Suprapubic skin (tissue), 4 donors: Measurements from ENCODE around the gene TBRG4. TPM values are rescaled to one million over a fixed set of nuclear protein-coding genes. Genes with fewer than 3 reads are reported as not detected.

ENCODE experiments used
- DNase-seq, 2 donors: peaks; one replicate each; pipeline ENCODE4 v3.0.0-alpha.2; 2019; ENCODE audit warnings: low spot score in 2 of 2
- H3K27ac ChIP-seq: fragments of 200-600 bp; sonication (generic); one replicate; pipeline ENCODE4 v1.5.1; 2019
- H3K27me3 ChIP-seq: fragments of 200-600 bp; sonication (generic); one replicate; pipeline ENCODE4 v1.5.1; 2019
- H3K36me3 ChIP-seq: fragments of 200-600 bp; sonication (generic); one replicate; pipeline ENCODE4 v1.5.1; 2019
- H3K4me1 ChIP-seq: fragments of 200-600 bp; sonication (generic); one replicate; pipeline ENCODE4 v1.5.1; 2019
- H3K4me3 ChIP-seq: fragments of 200-600 bp; sonication (generic); one replicate; pipeline ENCODE4 v1.5.1; 2019; ENCODE audit warnings: mild to moderate bottlenecking
- H3K9me3 ChIP-seq: fragments of 200-600 bp; sonication (generic); one replicate; pipeline ENCODE4 v1.5.1; 2019
- EP300 ChIP-seq: sonication (generic); formaldehyde crosslinking; IDR thresholded peaks from one replicate; pipeline ENCODE4 v1.6.1; 2017; ENCODE audit warnings: antibody characterized with exemption
- POLR2A ChIP-seq, 2 donors: fragments of 450-650 bp; IDR thresholded peaks; one replicate each; pipeline ENCODE4 v1.6.1; 2017; ENCODE audit warnings: antibody characterized with exemption in 2 of 2, mild to moderate bottlenecking in 2 of 2, moderate library complexity in 2 of 2
- POLR2AphosphoS5 ChIP-seq, 3 donors: sonication (generic); formaldehyde crosslinking; IDR thresholded peaks; one replicate each; pipeline ENCODE4 v1.6.1; 2017; ENCODE audit warnings: antibody characterized with exemption in 3 of 3
- WGBS: methylation state at CpG from one replicate; pipeline ENCODE4 v1.1.5; 2018; 5-methylcytosine and 5-hydroxymethylcytosine counted together
- total RNA-seq, 4 donors: library from RNA; depleted of rRNA; stranded (reverse); fragments of >200 nt; gene quantifications; one replicate each; pipeline ENCODE4 v1.1.0, GENCODE V29; 2016
- TF ChIP-seq, protein P1 (sequence below), 2 donors: fragments of 200-600 bp in 1 of 2; fragments of 450-650 bp in 1 of 2; sonication (generic) in 1 of 2; IDR thresholded peaks; one replicate each; pipeline ENCODE4 v1.5.1; 2016 to 2019; ENCODE audit warnings: antibody characterized with exemption in 2 of 2, mild to moderate bottlenecking in 1 of 2, moderate library complexity in 1 of 2

TBRG4 gene
- total RNA-seq, 4 donors from 2014 or later = 49.9 to 82.8 (median 68.9) TPM

DNA sequence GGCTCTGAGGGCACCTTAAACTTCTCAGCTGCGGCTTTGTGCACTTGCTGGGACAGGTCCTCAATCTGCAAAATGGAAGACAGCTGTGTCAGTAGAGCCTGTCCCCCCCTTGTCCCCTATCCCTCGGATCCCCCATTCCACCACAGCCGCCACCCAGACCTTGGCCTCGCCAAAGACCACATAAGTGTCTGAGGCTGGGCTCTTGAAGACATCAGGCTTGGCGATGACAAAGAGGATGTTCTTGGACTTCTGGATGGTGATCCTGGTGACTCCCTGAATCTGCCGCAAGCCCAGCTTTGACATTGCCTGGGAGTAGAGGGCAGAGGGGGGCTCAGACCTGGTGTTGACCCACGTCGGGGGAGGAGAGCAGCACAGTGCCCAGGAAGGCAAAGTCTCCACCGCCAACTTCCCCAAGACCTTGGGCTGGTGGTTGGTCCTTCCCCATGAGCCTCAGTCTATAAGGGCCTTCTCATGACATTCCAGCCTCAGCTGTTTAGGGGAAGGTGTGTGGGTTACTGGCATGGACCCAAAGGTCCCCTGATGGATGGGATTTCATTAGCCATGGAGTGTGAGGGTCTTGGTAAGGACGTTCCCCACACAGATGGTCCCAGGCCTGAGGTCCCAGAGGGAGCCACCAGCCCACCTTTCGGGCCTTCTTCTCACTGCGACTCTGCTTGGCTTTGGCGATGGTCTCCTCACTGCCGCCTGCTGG lies 30.4 kb downstream of the TBRG4 start:
- H3K9me3 ChIP-seq = no peaks in the 10 kb centered on the region
- no peak overlapping the region for H3K27ac ChIP-seq
- no peaks in the 10 kb centered on the region for H3K4me1 ChIP-seq
- TF ChIP-seq POLR2A (IDR thresholded peaks at IDR 0.05) (no peak), POLR2AphosphoS5 (IDR thresholded peaks at IDR 0.05) (no peak), EP300 (no peak)
- TF ChIP-seq, protein P1, sequence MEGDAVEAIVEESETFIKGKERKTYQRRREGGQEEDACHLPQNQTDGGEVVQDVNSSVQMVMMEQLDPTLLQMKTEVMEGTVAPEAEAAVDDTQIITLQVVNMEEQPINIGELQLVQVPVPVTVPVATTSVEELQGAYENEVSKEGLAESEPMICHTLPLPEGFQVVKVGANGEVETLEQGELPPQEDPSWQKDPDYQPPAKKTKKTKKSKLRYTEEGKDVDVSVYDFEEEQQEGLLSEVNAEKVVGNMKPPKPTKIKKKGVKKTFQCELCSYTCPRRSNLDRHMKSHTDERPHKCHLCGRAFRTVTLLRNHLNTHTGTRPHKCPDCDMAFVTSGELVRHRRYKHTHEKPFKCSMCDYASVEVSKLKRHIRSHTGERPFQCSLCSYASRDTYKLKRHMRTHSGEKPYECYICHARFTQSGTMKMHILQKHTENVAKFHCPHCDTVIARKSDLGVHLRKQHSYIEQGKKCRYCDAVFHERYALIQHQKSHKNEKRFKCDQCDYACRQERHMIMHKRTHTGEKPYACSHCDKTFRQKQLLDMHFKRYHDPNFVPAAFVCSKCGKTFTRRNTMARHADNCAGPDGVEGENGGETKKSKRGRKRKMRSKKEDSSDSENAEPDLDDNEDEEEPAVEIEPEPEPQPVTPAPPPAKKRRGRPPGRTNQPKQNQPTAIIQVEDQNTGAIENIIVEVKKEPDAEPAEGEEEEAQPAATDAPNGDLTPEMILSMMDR (IDR thresholded peaks at IDR 0.05) = no peak
- H3K27me3 ChIP-seq = no peaks in the 10 kb centered on the region
- peak in 1 of 2 donors; percentile 49 for DNase-seq
- H3K36me3 ChIP-seq = peaks cover 17% of the 10 kb centered on the region
- H3K4me3 ChIP-seq = no peak overlapping the region
- WGBS = 91% methylated on average over 7 of the region's 14 CpGs

DNA sequence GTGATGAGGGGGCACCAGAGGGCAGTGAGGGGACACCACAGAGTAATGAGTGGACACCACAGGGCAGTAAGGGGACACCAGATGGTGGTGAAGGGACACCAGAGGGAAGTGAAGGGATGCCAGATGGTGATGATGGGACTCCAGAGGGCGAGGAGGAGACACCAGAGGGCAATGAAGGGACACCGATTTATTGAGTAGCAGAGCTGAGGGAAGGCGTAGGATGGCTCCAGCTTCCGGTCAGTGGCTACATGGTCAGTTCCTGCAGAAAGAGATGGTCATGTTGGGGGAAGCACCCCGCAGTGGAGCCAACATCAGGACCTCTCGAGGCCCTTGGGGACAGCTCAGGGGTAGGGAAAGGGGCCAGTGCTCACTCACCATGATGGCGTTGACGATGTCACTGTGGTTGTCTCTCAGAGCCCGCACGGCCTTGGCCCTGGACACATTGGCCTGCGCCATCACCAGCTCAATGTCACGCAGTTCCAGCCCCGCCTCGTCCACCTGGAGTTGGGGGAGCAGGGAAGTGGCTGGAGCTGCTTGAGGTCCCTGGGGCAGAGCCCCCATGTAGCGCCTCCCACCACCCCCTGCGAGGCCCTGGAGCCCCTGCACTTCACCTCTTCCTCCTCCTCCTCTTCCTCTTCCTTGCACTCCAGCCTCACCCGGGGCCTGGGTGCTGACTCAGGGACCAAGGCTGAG lies 31.1 kb downstream of the TBRG4 start:
- peak in 1 of 2 donors; percentile 74 for DNase-seq
- no peaks in the 10 kb centered on the region for H3K9me3 ChIP-seq
- H3K27me3 ChIP-seq = no peaks in the 10 kb centered on the region
- peaks cover 24% of the 10 kb centered on the region for H3K36me3 ChIP-seq
- no peak overlapping the region for H3K27ac ChIP-seq
- 89% methylated on average over 17 of the region's 17 CpGs for WGBS
- TF ChIP-seq POLR2A (IDR thresholded peaks at IDR 0.05) (no peak), EP300 (no peak), POLR2AphosphoS5 (IDR thresholded peaks at IDR 0.05) (no peak)
- TF ChIP-seq, protein P1 (IDR thresholded peaks at IDR 0.05) = no peak
- H3K4me1 ChIP-seq = no peaks in the 10 kb centered on the region
- no peak overlapping the region for H3K4me3 ChIP-seq

DNA sequence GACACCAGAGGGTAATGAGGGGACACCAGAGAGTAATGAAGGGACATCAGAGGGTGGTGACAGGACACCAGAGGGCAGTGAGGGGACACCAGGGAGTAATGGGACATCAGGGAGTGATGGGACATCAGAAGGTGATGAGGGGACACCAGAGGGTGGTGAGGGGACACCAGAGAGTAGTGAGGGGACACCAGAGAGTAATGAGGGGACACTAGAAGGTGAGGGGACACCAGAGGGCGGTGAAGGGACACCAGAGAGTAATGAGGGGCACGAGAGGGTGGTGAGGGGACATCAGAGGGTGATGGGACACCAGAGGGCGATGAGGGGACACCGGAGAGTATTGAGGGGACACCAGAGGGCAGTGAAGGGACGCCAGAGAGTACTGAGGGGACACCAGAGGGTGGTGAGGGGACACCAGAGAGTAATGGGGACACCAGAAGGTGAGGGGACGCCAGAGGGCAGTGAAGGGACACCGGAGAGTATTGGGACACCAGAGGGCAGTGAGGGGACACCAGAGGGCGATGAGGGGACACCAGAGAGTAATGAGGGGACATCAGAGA lies 33.3 kb downstream of the TBRG4 start:
- Histone ChIP-seq H3K27me3 (no peaks in the 10 kb centered on the region), H3K4me1 (peaks cover 5% of the 10 kb centered on the region), H3K9me3 (no peaks in the 10 kb centered on the region), H3K4me3 (no peak overlapping the region), H3K36me3 (peaks cover 46% of the 10 kb centered on the region), H3K27ac (no peak overlapping the region)
- WGBS = 81% methylated on average over 8 of the region's 8 CpGs
- TF ChIP-seq POLR2A (IDR thresholded peaks at IDR 0.05) = no peak
- TF ChIP-seq, protein P1 (IDR thresholded peaks at IDR 0.05) = no peak
- no peak for TF ChIP-seq POLR2AphosphoS5 (IDR thresholded peaks at IDR 0.05)
- TF ChIP-seq EP300 = no peak
- DNase-seq = peak in 1 of 2 donors; percentile 53

DNA sequence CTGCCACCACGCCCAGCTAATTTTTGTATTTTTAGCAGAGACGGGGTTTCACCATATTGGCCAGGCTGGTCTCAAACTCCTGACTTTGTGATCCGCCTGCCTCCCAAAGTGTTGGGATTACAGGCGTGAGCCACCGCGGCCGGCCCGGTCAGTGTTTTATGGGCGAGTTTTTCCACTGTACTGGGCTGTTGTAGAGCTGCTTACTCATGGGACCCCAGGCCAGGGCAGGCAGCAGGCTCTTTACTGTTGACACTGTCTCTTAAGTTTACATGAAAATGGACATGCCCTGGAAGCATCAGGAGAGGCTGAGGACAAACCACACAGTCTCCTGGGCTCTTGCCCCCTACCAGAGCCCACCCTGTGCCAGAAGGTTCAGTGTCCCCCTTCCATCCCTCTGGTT lies 33.9 kb downstream of the TBRG4 start:
- H3K9me3 ChIP-seq = no peaks in the 10 kb centered on the region
- peaks cover 5% of the 10 kb centered on the region for H3K4me1 ChIP-seq
- DNase-seq = peak in 1 of 2 donors; percentile 56
- H3K27ac ChIP-seq = no peak overlapping the region
- no peak overlapping the region for H3K4me3 ChIP-seq
- no peaks in the 10 kb centered on the region for H3K27me3 ChIP-seq
- TF ChIP-seq EP300 = no peak
- TF ChIP-seq, protein P1 (IDR thresholded peaks at IDR 0.05) = no peak
- TF ChIP-seq POLR2AphosphoS5 (IDR thresholded peaks at IDR 0.05) = no peak
- no peak for TF ChIP-seq POLR2A (IDR thresholded peaks at IDR 0.05)
- 100% methylated on average over 2 of the region's 9 CpGs for WGBS
- peaks cover 52% of the 10 kb centered on the region for H3K36me3 ChIP-seq

DNA sequence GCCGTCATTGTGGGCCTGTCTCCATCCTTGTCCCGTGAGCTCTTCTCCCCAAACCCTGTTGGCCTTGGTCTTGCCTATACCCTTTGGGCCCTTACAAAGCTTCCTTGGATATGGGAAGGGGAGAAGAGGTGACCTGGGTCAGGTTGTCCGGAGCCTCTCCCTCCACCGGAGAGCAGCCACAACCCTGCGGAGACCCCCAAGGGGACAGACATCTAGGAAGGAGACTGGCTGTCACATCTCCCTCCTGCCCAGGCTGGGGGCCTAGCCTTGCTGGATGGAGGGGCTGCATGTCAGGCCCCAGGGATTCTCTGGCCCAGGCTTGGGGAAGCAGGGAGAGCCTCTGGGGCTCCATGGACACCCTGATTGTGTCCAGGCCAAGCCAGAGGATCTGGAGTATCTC lies 34.6 kb downstream of the TBRG4 start:
- peaks cover 59% of the 10 kb centered on the region for H3K36me3 ChIP-seq

More for the DNA sequence above, 34.6 kb downstream of the TBRG4 start:
- no peaks in the 10 kb centered on the region for H3K27me3 ChIP-seq
- peak in 1 of 2 donors; percentile 70 for DNase-seq
- peaks cover 5% of the 10 kb centered on the region for H3K4me1 ChIP-seq
- no peaks in the 10 kb centered on the region for H3K9me3 ChIP-seq
- no peak overlapping the region for H3K4me3 ChIP-seq
- H3K27ac ChIP-seq = no peak overlapping the region
- TF ChIP-seq POLR2A (IDR thresholded peaks at IDR 0.05) = no peak
- no peak for TF ChIP-seq EP300
- no peak for TF ChIP-seq POLR2AphosphoS5 (IDR thresholded peaks at IDR 0.05)
- TF ChIP-seq, protein P1 (IDR thresholded peaks at IDR 0.05) = no peak
- WGBS = 83% methylated on average over 5 of the region's 5 CpGs
